Testis (tissue), 2 donors: Measurements from ENCODE around the gene HEG1.

Experiments
- POLR2A ChIP-seq: fragments of 450-650 bp; IDR thresholded peaks from one replicate; pipeline ENCODE4 v1.6.1; 2017; ENCODE audit warnings: antibody characterized with exemption, mild to moderate bottlenecking, moderate library complexity
- TF ChIP-seq, protein P1 (sequence below), 3 experiments: fragments of 450-650 bp in 2 of 3; fragments of 200-600 bp in 1 of 3; sonication (generic) in 1 of 3; IDR thresholded peaks; one replicate each; pipeline ENCODE4 v1.5.1; 2016 to 2019; ENCODE audit warnings: antibody characterized with exemption in 3 of 3, mild to moderate bottlenecking in 2 of 3, moderate library complexity in 1 of 3

DNA sequence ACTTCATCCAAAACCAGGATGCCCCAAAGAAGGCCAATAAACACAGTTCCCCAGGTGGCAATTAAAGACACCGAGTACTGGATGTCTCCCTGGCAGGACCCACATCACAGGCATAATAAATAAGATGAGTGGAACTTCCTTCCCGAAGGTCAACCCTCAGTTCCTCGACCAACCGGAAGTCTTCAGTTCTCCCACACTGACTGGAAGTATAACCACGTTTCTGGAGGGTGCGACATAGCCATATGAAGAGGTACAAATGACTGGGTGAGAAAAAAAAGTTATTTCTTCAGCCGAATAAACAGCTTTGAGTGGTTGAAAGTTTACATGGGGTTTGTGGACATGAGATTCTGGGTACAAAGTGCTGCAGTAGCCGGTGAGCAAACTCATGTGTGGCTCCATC is 86.6 kb downstream of the HEG1 start:
- TF ChIP-seq, protein P1, sequence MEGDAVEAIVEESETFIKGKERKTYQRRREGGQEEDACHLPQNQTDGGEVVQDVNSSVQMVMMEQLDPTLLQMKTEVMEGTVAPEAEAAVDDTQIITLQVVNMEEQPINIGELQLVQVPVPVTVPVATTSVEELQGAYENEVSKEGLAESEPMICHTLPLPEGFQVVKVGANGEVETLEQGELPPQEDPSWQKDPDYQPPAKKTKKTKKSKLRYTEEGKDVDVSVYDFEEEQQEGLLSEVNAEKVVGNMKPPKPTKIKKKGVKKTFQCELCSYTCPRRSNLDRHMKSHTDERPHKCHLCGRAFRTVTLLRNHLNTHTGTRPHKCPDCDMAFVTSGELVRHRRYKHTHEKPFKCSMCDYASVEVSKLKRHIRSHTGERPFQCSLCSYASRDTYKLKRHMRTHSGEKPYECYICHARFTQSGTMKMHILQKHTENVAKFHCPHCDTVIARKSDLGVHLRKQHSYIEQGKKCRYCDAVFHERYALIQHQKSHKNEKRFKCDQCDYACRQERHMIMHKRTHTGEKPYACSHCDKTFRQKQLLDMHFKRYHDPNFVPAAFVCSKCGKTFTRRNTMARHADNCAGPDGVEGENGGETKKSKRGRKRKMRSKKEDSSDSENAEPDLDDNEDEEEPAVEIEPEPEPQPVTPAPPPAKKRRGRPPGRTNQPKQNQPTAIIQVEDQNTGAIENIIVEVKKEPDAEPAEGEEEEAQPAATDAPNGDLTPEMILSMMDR (IDR thresholded peaks at IDR 0.05), result no peak
- no peak for TF ChIP-seq POLR2A
